AG04450 (cell line): ENCODE data around the gene ARRDC1. TPM values are rescaled to one million over a fixed set of nuclear protein-coding genes. Genes with fewer than 3 reads are reported as not detected.
A peak's percentile ranks its signal among the peaks of the same experiment; 100 is the strongest.

Source experiments
- CTCF ChIA-PET: fragments of 300-600, 350-600 bp; formaldehyde crosslinking; extraction: SDS; loops from one replicate; lab custom pipeline; 2022; ENCODE audit warnings: antibody characterized with exemption, inconsistent platforms; lab: Charles Lee
- POLR2A ChIA-PET: fragments of 350-600 bp; formaldehyde crosslinking; extraction: SDS; loops from one replicate; lab custom pipeline; 2021; ENCODE audit warnings: antibody characterized with exemption, inconsistent platforms; lab: Yijun Ruan, JAX
- DNase-seq: peaks from one replicate; pipeline ENCODE4 v3.0.0-alpha.2; 2011; ENCODE audit warnings: low read depth, low spot score
- H3K27ac ChIP-seq: one replicate; pipeline ENCODE4 v1.5.1; 2012; ENCODE audit warnings: low read depth, low read length, control low read depth
- H3K27me3 ChIP-seq: one replicate; pipeline ENCODE4 v1.6.0; 2012; ENCODE audit warnings: low read length; ENCODE audit not compliant: control insufficient read depth, insufficient read depth
- H3K4me3 ChIP-seq: 2 replicates; pipeline ENCODE4 v1.5.1; 2011; ENCODE audit warnings: mild to moderate bottlenecking, low read depth, low read length, control low read depth
- H3K9me3 ChIP-seq: 2 replicates; pipeline ENCODE4 v1.5.1; 2012; ENCODE audit warnings: low read length; ENCODE audit not compliant: control insufficient read depth, insufficient read depth
- CTCF ChIP-seq: IDR thresholded peaks from 2 replicates; pipeline ENCODE4 v1.5.1; 2011; ENCODE audit warnings: low read depth, low read length, control low read depth, inconsistent platforms
- polyA plus RNA-seq: library from polyadenylated mRNA; depleted of rRNA; stranded (reverse); fragments of >200 nt; gene quantifications from 2 replicates; pipeline ENCODE4 v1.2.3, GENCODE V29; 2011

Gene ARRDC1
- polyA plus RNA-seq, 1 experiment: 12.1 TPM

GRCh38 chr9:137603879-137604278 lies 1.6 kb upstream of the ARRDC1 start:
- no peak overlapping the region for H3K4me3 ChIP-seq
- CTCF ChIA-PET: no interaction called here
- H3K9me3 ChIP-seq: no peaks in the 10 kb centered on the region
- no peak overlapping the region for H3K27ac ChIP-seq
- TF ChIP-seq CTCF: no peak
- H3K27me3 ChIP-seq: peaks cover 4% of the 10 kb centered on the region
- POLR2A ChIA-PET: interaction anchor here (1.4 to 1.7 kb wide), 2 partner anchors 13 to 15 kb away, joined by 3 to 9 read pairs; partner anchors contain the start of gene EHMT1
- DNase-seq: no peak

- no peak for TF ChIP-seq CTCF
- Histone ChIP-seq H3K27me3 (peaks cover 4% of the 10 kb centered on the region), H3K27ac (no peak overlapping the region), H3K4me3 (peak overlapping the region; percentile 64), H3K9me3 (no peaks in the 10 kb centered on the region)
- DNase-seq: no peak
- ChIA-PET POLR2A (interaction anchor here (1.0 to 1.7 kb wide), 3 partner anchors 9 to 15 kb away, joined by 3 to 9 read pairs (median 5); partner anchors contain the start of gene EHMT1), CTCF (no interaction called here)
These were observed 970 bp upstream of the ARRDC1 start for GRCh38 chr9:137604345-137605086.

- ChIA-PET POLR2A (interaction anchor here (1.2 kb wide), 1 partner anchor 15 kb away, joined by 5 read pairs; no protein-coding TSS in a partner anchor), CTCF (interaction anchor here (0.6 kb wide), 1 partner anchor 320 kb away, joined by 3 read pairs; no protein-coding TSS in a partner anchor)
- peak overlapping the region; percentile 71 for H3K4me3 ChIP-seq
- TF ChIP-seq CTCF: no peak
- H3K27me3 ChIP-seq: peaks cover 4% of the 10 kb centered on the region
- H3K27ac ChIP-seq: no peak overlapping the region
- H3K9me3 ChIP-seq: no peaks in the 10 kb centered on the region; the same call in 1 of the 2 replicates
- no peak for DNase-seq
These were observed 627 bp downstream of the ARRDC1 start for GRCh38 chr9:137606005-137606621.

GRCh38 chr9:137606734-137607138 lies 1.2 kb downstream of the ARRDC1 start:
- peaks cover 4% of the 10 kb centered on the region for H3K27me3 ChIP-seq
- H3K4me3 ChIP-seq: peak overlapping the region; percentile 71
- ChIA-PET POLR2A (no interaction called here), CTCF (no interaction called here)
- no peak overlapping the region for H3K27ac ChIP-seq
- H3K9me3 ChIP-seq: no peaks in the 10 kb centered on the region; the same call in 1 of the 2 replicates
- DNase-seq: no peak
- no peak for TF ChIP-seq CTCF
